H1 (cell line): ENCODE data around the gene WBP11.

Experiments used
- BCL11A ChIP-seq, 2 experiments: IDR thresholded peaks; one replicate each; pipeline ENCODE4 v1.6.1; 2011; ENCODE audit warnings: low read depth in 2 of 2, low read length in 2 of 2, mild to moderate bottlenecking in 2 of 2
- CTCF ChIP-seq, 3 experiments: IDR thresholded peaks; 1 replicate in 2 of 3; 2 replicates in 1 of 3; pipeline versions ENCODE4 v1.5.1 to v1.6.1; 2011; ENCODE audit warnings: low read length in 3 of 3, mild to moderate bottlenecking in 3 of 3, inconsistent platforms in 2 of 3, low read depth in 1 of 3, moderate library complexity in 1 of 3; ENCODE audit not compliant: insufficient read depth in 1 of 3; ENCODE audit errors: control extremely low read depth in 1 of 3
- EGR1 ChIP-seq: IDR thresholded peaks from 2 replicates; pipeline ENCODE4 v1.6.1; 2011; ENCODE audit warnings: low read depth, low read length, borderline replicate concordance
- EP300 ChIP-seq, 2 experiments: IDR thresholded peaks; 1 replicate in 1 of 2; 2 replicates in 1 of 2; pipeline ENCODE4 v1.6.1; 2011 to 2012; ENCODE audit warnings: low read depth in 2 of 2, low read length in 2 of 2, mild to moderate bottlenecking in 2 of 2, borderline replicate concordance in 1 of 2, inconsistent platforms in 1 of 2, moderate library complexity in 1 of 2
- EZH2 ChIP-seq: fragments of 200-600 bp; sonication (generic); IDR thresholded peaks from 2 replicates; pipeline ENCODE4 v1.7.1; 2012; ENCODE audit warnings: low read depth, mild to moderate bottlenecking, moderate library complexity, low read length, inconsistent platforms; ENCODE audit not compliant: severe bottlenecking
- JUN ChIP-seq: IDR thresholded peaks from 2 replicates; pipeline ENCODE4 v1.6.1; 2011; ENCODE audit warnings: low read depth, mild to moderate bottlenecking, improper control_type of control experiment, low read length
- JUND ChIP-seq: IDR thresholded peaks from 2 replicates; pipeline ENCODE4 v1.6.1; 2011; ENCODE audit warnings: mild to moderate bottlenecking, improper control_type of control experiment, low read length
- KDM1A ChIP-seq: fragments of 200-600, 300-600 bp; sonication (generic); IDR thresholded peaks from 2 replicates; pipeline ENCODE4 v1.7.1; 2016; ENCODE audit warnings: mild to moderate bottlenecking, low read length, borderline replicate concordance
- POLR2AphosphoS5 ChIP-seq: IDR thresholded peaks from 2 replicates; pipeline ENCODE4 v1.6.1; 2011; ENCODE audit warnings: low read depth, low read length
- SIX5 ChIP-seq: IDR thresholded peaks from 2 replicates; pipeline ENCODE4 v1.6.1; 2011; ENCODE audit warnings: mild to moderate bottlenecking, low read depth, low read length
- SP2 ChIP-seq: IDR thresholded peaks from 2 replicates; pipeline ENCODE4 v1.6.1; 2012; ENCODE audit warnings: mild to moderate bottlenecking, low read length, inconsistent platforms

DNA sequence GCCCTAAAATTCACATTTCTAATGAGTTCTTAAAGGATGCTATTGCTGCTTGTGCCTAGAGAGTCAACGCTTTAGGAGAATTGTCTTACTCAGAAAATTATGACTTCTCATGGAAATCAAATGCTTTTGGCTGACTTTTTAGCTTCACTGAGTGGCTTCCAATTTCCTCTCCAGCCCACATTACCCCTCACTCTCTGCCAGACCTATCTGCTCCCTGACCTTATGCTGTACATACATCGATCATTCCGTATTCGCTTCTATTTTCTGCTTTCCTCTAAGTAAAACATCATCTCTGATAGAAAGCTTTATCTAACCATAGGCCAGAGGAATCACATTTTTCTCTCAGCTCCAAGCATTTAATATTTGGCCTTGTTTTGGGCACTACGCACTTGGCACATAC, 23.2 kb upstream of the WBP11 start:
- TF ChIP-seq EZH2: no peak
- no peak for TF ChIP-seq SIX5
- TF ChIP-seq CTCF (IDR thresholded peaks at IDR 0.05; ENCODE audit: control extremely low read depth in 1 of 3, insufficient read depth in 1 of 3, low read depth in 1 of 3, low read length in 3 of 3): no peak
- TF ChIP-seq BCL11A (IDR thresholded peaks at IDR 0.05; ENCODE audit: low read depth in 2 of 2, low read length in 2 of 2): no peak
- no peak for TF ChIP-seq EP300 (IDR thresholded peaks at IDR 0.05; ENCODE audit: borderline replicate concordance in 1 of 2, low read depth in 2 of 2, low read length in 2 of 2)
- no peak for TF ChIP-seq POLR2AphosphoS5
- TF ChIP-seq JUND: no peak
- TF ChIP-seq SP2: no peak
- TF ChIP-seq EGR1: no peak
- TF ChIP-seq JUN: no peak
- TF ChIP-seq KDM1A: no peak
